Measurements from ENCODE around the gene KRT82. TPM values are rescaled to one million over a fixed set of nuclear protein-coding genes. Genes with fewer than 3 reads are reported as not detected.
"Not testable (repeated sequence)": the region's sequence is repeated elsewhere in the genome, so short reads cannot be mapped to it uniquely, and the experiment has no call there.

Gene KRT82
- total RNA-seq, result not detected

DNA sequence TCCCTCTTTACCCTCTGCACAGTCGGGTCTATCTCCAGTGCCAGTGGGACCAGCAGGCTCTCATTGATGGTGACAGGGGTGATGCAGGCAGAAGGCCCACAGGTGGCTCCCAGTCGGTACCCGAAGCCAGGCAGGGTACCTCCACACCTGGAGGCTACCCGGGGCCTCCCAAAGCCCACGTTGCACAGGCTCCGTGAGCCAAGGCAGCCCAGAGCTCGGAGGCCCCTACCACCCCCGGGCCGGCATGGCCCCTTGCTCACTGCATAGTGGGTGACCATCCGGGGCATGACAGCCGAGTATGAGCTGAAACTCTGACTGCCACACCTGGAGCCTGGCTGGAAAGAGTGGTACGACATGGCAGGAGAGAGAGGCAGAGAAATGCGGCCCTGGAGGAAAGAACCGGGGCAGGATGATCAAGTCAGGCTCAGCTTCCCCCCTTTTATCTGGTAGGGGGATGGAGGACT is at the start of gene KRT82:
TSS of gene KRT82 (minus strand) at position 414 of the 464 bp plus-strand sequence. CDS start at position 356, 58 bp downstream.
- Mint-ChIP-seq H3K36me3 (no peaks in the 10 kb centered on the region), H3K9me3 (no peaks in the 10 kb centered on the region), H3K4me1 (no peaks in the 10 kb centered on the region), H3K27ac (no peak within 1 kb of the TSS), H3K4me3 (no peak within 1 kb of the TSS), H3K27me3 (no peaks in the 10 kb centered on the region)
- DNase-seq, result no peak

DNA sequence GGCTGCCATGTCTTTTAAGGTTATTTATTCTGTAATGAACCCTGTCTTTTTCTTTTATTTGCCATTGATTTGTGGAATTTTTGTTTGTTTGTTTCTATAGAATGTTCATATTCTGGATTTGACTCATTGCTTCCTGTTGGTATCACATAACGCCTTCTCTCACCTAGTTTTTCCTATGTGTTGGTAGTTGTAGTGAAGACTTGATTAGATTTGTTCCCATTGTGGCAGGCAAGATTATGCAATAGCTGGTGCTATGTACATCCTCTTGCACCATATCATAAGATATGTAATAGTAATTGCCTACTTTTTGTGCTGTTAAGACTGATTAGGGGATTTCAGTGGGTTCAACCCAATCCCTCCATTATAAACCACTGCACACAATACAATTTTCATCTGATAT is 49.7 kb upstream of the KRT82 start:
- no peak overlapping the region for H3K4me3 Mint-ChIP-seq
- peaks cover 7% of the 10 kb centered on the region for H3K4me1 Mint-ChIP-seq
- peaks cover 6% of the 10 kb centered on the region for H3K27me3 Mint-ChIP-seq
- no peaks in the 10 kb centered on the region for H3K36me3 Mint-ChIP-seq
- H3K27ac Mint-ChIP-seq, result no peak overlapping the region
- DNase-seq, result no peak
- no peaks in the 10 kb centered on the region for H3K9me3 Mint-ChIP-seq

DNA sequence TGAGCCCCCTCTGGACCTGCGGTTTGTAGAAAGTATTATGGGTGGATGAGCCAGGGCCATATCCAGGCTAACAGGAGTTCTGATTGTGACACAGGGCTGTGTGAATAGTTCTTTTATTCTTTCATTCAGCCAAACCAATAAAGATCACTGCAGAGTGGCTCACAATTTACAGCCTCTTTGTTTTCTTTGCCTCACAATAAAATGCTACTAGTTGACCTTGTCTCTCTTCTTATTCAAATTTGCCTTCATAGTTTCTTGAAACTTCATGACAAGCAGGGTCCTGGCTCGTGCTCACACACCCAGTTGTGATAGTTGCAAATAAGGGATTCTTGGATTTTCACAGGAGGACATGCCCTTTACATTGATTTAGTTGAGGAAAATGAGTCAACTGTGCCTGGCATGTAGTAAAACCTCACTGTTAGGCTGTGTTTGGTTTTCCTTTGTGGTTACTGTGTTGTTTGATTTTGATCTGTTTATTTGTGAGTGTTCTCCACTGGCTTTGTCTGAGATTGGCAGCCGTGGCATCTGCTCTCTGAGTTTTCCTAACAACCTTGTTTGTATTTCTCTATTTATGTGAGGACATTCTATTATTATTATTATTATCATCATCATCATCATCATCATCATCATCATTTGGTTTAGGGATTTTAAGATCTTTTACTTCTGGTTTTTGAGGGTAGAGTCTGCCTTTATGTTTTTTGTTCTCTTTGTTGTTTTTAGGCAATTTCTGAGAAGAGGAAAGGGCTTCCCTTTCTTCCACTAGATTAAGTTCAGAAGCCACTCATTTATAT is 48.5 kb upstream of the KRT82 start:
- peaks cover 7% of the 10 kb centered on the region for H3K4me1 Mint-ChIP-seq
- peaks cover 3% of the 10 kb centered on the region for H3K27me3 Mint-ChIP-seq
- H3K4me3 Mint-ChIP-seq, result no peak overlapping the region
- H3K36me3 Mint-ChIP-seq, result no peaks in the 10 kb centered on the region
- no peak for DNase-seq
- H3K9me3 Mint-ChIP-seq, result no peaks in the 10 kb centered on the region
- H3K27ac Mint-ChIP-seq, result no peak overlapping the region

DNA sequence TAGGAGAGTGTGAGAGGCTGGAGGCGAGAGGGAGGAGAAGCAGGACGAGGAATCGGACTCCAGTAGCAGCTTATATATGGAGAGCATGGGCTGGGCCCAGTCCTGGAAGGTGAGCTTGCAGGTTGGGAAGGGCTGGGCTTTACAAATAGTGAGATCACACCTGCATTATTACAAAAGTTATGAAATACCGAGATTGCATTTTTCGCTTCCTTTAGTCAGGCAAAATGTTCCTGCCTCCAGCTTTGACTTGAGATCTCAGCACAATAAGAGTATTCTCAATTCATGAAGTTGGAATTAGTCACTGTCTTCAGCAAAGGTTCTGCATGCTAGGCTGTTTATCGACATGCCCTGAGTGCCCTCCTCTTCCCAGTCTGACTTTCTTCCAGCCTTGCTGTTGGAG is 46.0 kb upstream of the KRT82 start, which contains the start of gene KRT6B:
TSS of gene KRT6B (minus strand) at position 46 of the 400 bp plus-strand sequence. CDS start 68 bp downstream, outside the sequence.
- no peak within 1 kb of the TSS for H3K4me3 Mint-ChIP-seq
- DNase-seq, result no peak
- H3K4me1 Mint-ChIP-seq, result peaks cover 7% of the 10 kb centered on the region
- H3K36me3 Mint-ChIP-seq, result no peaks in the 10 kb centered on the region
- H3K27ac Mint-ChIP-seq, result no peak within 1 kb of the TSS
- H3K9me3 Mint-ChIP-seq, result no peaks in the 10 kb centered on the region
- H3K27me3 Mint-ChIP-seq, result peaks cover 3% of the 10 kb centered on the region

DNA sequence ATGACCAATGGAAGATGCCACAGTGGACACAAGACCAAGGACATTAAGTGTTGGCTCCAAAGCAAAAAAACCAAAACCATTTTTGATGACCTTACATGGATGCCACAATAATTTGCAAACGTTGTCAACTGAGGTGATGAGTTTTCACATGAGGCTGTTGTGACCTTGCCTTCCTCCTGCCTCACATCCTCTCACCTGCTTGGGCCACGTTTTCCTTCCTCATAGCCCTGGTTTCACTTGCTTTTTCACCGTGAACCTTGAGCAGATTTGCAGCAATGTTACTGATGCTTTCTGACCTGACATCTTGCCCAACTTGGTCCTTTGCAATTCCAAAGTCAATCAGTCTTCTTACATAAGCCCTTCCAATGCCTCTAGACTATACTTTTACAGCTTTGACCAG is 42.1 kb upstream of the KRT82 start:
- Mint-ChIP-seq H3K27me3 (peaks cover 10% of the 10 kb centered on the region), H3K4me1 (no peaks in the 10 kb centered on the region), H3K36me3 (no peaks in the 10 kb centered on the region), H3K9me3 (no peaks in the 10 kb centered on the region), H3K27ac (no peak overlapping the region), H3K4me3 (no peak overlapping the region)
- DNase-seq, result no peak

DNA sequence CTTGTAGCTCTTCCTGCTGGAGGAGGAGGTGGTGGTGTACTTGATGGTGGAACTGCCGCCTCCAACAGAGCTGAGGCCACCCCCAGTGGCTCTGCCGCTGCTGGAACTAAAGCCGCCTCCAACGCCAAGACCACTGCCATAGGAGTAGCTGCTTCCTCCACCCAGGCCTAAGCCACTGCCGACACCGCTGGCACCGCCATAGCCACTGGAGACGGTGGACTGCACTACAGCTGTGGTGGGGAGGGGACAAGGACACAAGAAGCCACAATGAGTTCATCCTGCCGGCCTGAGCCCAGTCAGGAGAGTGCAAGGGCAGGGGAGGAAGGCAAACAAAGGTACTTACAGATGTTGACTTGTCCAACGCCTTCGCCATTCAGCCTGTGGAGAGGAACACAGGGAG is 41.1 kb upstream of the KRT82 start:
- not testable (repeated sequence) for H3K4me3 Mint-ChIP-seq, DNase-seq, H3K4me1 Mint-ChIP-seq, H3K9me3 Mint-ChIP-seq, H3K36me3 Mint-ChIP-seq, H3K27ac Mint-ChIP-seq
- peaks cover 14% of the 10 kb centered on the region for H3K27me3 Mint-ChIP-seq

DNA sequence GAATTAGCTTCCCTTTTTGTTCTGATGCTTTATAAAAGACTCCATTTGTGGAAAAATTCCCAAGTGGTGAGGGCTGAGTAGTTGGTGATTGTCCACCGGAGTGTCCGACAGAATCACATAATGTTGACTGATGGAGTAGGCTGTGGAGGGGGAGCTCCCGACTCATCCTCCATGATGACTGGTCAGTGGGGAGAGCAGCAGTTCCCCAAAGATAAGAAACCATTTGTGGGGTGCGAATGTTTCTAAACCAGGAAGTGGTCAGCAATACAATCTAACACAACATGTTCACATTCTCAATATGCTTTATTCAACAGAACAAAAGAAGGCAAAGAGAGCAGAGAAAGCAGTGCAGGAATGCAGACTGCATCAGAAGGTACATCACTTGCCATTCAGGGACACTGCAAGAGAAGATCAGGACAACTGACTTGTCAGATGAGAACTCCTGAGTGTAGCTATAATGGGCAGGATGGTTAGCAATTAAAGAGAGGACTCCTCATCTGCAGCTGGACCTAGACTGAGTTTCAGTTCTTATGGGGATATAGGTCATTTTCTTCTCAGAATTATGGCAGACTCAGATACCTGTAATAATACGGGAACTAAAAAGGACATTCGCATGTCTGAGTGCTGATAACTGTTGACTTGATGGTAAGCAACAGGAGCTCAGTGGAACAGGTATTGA is 40.4 kb upstream of the KRT82 start:
- H3K4me1 Mint-ChIP-seq, result no peaks in the 10 kb centered on the region
- no peak for DNase-seq
- H3K27ac Mint-ChIP-seq, result no peak overlapping the region
- H3K27me3 Mint-ChIP-seq, result peaks cover 21% of the 10 kb centered on the region
- H3K36me3 Mint-ChIP-seq, result no peaks in the 10 kb centered on the region
- H3K9me3 Mint-ChIP-seq, result no peaks in the 10 kb centered on the region
- H3K4me3 Mint-ChIP-seq, result no peak overlapping the region

DNA sequence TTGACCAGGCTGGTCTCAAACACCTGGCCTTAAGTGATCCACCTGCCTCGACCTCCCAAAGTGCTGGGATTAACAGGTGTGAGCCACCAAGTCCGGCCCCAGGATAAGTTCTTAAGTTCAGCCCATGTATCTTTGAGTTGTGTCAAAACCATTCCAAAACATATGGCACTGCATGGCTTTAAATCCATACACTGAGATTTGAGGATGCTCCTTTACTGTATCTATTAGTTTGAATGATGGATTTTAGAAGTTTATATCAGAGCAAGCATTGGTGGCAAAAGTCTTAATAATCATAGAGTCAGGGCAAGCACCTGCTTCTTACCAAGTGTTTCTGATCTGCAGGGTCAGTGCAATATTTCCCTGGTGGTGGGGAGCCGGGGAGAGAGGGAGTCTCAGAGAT is 39.7 kb upstream of the KRT82 start:
- Mint-ChIP-seq H3K27me3 (peaks cover 28% of the 10 kb centered on the region), H3K9me3 (no peaks in the 10 kb centered on the region), H3K36me3 (no peaks in the 10 kb centered on the region), H3K4me1 (no peaks in the 10 kb centered on the region), H3K27ac (no peak overlapping the region), H3K4me3 (no peak overlapping the region)
- no peak for DNase-seq

DNA sequence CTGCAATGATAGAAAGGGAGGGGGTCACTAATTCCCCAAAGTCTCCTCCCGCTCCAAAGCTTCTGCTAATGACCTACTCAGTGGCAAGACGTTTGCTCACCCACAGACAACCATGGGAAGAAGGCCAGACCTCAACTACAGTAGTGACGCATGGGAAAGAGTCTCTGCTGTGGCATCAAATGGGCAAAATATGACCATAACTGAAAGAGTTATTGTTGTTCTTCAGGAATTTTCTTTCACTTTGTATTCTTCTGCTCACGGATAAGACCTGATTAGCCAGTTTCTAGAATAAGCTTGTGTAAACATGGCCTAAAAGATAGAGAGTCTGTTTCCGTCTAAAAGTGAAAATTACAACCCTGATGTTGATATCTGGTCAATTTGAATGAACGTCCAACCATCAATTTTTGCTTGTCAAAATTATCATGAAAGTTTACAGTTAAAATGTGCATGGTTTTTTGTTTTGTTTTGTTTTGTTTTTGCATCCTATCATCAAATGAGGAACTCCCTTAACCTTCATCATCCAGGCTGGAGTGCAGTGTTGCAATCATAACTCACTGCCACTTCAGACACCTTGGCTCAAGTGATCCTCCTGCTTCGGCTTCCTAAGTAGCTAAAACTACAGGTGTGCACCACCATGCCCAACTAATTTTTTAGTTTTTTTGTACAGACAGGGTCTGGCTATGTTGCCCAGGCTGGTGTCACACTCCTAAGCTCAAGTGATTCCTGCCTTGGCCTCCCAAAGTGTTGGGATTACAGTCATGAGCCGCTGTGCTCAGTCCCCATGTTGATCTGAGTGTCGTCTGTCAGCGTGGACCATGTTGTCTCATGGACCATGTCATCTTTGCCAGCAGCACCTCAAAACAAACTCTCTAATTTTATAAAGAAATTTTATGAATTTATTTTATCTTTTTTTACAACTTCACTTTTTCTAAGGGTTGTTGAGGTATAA is 38.8 kb upstream of the KRT82 start:
- Mint-ChIP-seq H3K4me1 (no peaks in the 10 kb centered on the region), H3K4me3 (no peak overlapping the region), H3K27me3 (peaks cover 30% of the 10 kb centered on the region)

DNA sequence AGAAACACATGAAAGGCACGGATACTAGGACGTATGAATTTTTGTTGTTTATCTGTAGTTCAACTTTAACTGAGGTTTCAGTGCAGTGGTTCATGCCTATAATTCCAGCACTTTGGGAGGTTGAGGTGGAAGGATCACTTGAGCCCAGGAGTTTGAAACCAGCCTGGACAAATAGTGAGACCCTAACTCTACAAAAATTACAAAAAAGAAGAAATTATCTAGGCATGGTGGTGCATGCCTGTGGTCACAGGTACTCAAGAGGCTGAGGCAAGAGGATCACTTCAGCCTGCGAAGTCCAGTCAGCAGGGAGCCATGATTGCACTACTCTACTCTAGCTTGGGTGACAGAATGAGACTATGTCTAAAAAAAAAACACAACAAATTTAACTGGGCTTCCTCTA is 37.8 kb upstream of the KRT82 start:
- Mint-ChIP-seq H3K4me3 (no peak overlapping the region), H3K27me3 (peaks cover 30% of the 10 kb centered on the region)

More for the DNA sequence above, 38.8 kb upstream of the KRT82 start:
- no peaks in the 10 kb centered on the region for H3K9me3 Mint-ChIP-seq
- no peaks in the 10 kb centered on the region for H3K36me3 Mint-ChIP-seq
- no peak for DNase-seq
- no peak overlapping the region for H3K27ac Mint-ChIP-seq

DNA sequence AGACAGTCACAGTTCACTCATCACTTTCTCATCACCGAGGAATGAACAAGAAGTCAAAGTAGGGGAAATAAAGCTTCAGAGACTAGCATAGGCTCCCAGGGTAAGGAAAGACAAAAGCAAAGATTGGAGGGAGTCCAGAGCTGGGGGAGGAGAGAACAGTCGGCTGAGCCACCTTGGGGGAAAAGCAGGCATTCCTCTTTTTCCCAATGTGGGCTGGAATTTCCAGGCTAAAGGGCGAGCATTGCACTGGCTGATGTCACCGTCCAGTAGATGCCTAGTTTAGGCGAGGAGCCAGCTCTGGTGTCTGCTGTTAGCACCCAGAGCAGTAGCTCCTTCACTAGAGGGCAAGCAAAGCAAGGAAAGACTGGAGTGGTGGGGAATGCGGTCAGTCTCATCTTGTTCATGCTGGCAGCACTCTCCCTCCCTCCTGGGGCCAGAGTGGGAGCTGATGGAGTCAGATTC is 36.5 kb upstream of the KRT82 start:
- Mint-ChIP-seq H3K9me3 (no peaks in the 10 kb centered on the region), H3K4me1 (no peaks in the 10 kb centered on the region), H3K27me3 (peaks cover 30% of the 10 kb centered on the region), H3K27ac (no peak overlapping the region), H3K36me3 (no peaks in the 10 kb centered on the region), H3K4me3 (no peak overlapping the region)
- DNase-seq, result no peak

More for the DNA sequence above, 37.8 kb upstream of the KRT82 start:
- H3K4me1 Mint-ChIP-seq, result no peaks in the 10 kb centered on the region
- DNase-seq, result no peak
- H3K27ac Mint-ChIP-seq, result no peak overlapping the region
- H3K9me3 Mint-ChIP-seq, result no peaks in the 10 kb centered on the region
- no peaks in the 10 kb centered on the region for H3K36me3 Mint-ChIP-seq

DNA sequence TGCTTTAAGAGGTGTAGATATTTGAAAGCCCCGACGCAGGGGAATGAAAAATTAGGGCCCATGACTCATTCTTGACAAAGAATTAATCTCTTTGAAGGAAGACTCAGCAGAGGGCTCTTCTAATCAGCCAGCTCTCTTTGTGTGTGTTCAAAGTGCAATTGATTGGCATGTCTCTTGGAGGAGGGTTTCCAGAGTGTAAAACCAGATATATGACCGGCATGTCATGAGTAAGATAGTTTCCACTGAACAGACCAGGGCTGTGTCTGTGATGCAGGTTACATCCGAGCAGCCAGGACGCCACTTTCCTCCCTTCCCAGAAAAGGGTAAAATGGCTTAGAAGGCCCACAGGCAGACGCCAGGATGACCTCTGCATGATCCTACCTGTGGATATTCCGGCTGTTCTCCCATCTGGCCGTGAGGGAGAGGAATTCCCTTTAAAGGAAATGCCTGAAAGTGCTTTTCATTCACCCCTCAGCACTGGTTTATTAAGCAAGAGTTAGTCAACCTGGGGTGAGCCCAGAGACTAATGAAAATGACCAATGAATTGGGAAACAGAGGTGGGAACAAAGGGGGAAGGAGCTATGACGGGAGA is 35.3 kb upstream of the KRT82 start:
- no peaks in the 10 kb centered on the region for H3K36me3 Mint-ChIP-seq
- DNase-seq, result no peak
- peaks cover 38% of the 10 kb centered on the region for H3K27me3 Mint-ChIP-seq
- H3K9me3 Mint-ChIP-seq, result no peaks in the 10 kb centered on the region
- H3K4me3 Mint-ChIP-seq, result no peak overlapping the region
- no peaks in the 10 kb centered on the region for H3K4me1 Mint-ChIP-seq
- H3K27ac Mint-ChIP-seq, result no peak overlapping the region

DNA sequence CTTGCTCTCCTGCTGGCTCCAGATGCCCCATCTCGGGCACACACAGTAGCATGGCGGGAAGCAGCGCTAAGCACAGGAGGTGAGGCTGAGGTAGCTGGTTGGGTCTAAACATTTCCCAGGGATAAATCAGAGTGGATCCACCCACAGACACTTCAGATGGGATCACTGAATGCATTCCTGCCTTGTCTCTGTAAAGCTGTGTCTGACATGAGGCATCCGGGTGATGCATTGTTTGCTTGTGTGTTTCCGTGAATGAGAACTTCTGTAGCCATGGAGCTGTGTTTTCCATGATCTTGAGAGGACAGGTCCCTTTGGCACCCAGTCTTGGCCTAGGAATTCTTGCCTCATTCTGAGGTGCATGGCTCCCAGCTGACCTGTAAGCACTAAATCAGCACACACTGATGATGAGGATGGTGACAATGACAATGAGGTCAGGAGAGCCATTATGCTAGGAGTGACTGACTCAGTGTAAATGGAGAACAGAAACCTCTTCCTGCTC is 34.7 kb upstream of the KRT82 start:
- Mint-ChIP-seq H3K27ac (no peak overlapping the region), H3K36me3 (no peaks in the 10 kb centered on the region), H3K4me3 (no peak overlapping the region), H3K9me3 (no peaks in the 10 kb centered on the region), H3K4me1 (no peaks in the 10 kb centered on the region), H3K27me3 (peaks cover 38% of the 10 kb centered on the region)
- no peak for DNase-seq

DNA sequence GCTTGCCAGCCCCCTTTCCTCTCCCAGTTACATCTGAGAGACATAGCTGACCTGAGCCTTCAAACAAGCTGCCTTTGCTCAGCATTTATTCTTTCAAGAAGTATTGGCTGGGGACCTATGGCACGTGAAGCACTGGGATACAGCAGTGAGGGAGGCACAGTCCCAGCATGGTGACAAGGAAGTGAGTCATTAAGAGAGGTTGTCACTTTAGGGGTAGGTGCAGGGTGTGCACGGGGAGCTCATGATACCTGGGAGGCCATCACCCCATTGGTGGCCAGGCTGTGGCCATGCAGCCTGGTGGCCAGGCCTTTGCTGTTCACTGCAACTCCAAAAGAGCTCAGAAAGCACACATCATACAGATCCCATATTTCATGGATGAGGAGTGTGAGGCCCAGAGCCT is 33.7 kb upstream of the KRT82 start:
- Mint-ChIP-seq H3K4me3 (no peak overlapping the region), H3K36me3 (no peaks in the 10 kb centered on the region), H3K27me3 (peaks cover 38% of the 10 kb centered on the region), H3K4me1 (no peaks in the 10 kb centered on the region), H3K27ac (no peak overlapping the region), H3K9me3 (no peaks in the 10 kb centered on the region)
- DNase-seq, result no peak

Data from activated naive CD8-positive, alpha-beta T cell treated with anti-CD3 and anti-CD28 coated beads for 36 hours (primary cell).